Esophagus mucosa (tissue), 1 donor: ENCODE measurements around the gene TAGLN. TPM values are rescaled to one million over a fixed set of nuclear protein-coding genes. Genes with fewer than 3 reads are reported as not detected.

Experiments
- ATAC-seq: fragments of 200-7000 bp; cut with Tn5 transposase; one replicate; pipeline ENCODE4 v1.9.1; 2020
- total RNA-seq: library from RNA; stranded (reverse); gene quantifications from one replicate; pipeline ENCODE4 v1.2.4, GENCODE V29; 2023
- donor health status: DM: yes; HTN: yes; CAD: no.

TAGLN gene
- total RNA-seq: 55.9 TPM

- peak; percentile 27 for ATAC-seq
Observed at GRCh38 chr11:117199053-117199915, at the start of gene TAGLN. Gene TAGLN, plus strand, starts transcription at chr11:117199370. Its CDS starts 3,644 bp downstream, at chr11:117203014.

GRCh38 chr11:117152066-117152465, 47.1 kb upstream of the TAGLN start:
- ATAC-seq: no peak

GRCh38 chr11:117154468-117154867, 44.7 kb upstream of the TAGLN start:
- ATAC-seq: no peak

GRCh38 chr11:117157507-117157906, 41.7 kb upstream of the TAGLN start:
- no peak for ATAC-seq

- no peak for ATAC-seq
Observed at GRCh38 chr11:117159892-117160291, 39.3 kb upstream of the TAGLN start.

- no peak for ATAC-seq
Observed at GRCh38 chr11:117160826-117161225, 38.3 kb upstream of the TAGLN start.

- no peak for ATAC-seq
Observed at GRCh38 chr11:117166491-117166890, 32.7 kb upstream of the TAGLN start.

GRCh38 chr11:117169736-117170135, 29.4 kb upstream of the TAGLN start:
- ATAC-seq: no peak

GRCh38 chr11:117170210-117170609, 29.0 kb upstream of the TAGLN start:
- ATAC-seq: no peak

- no peak for ATAC-seq
Observed at GRCh38 chr11:117171007-117171403, 28.2 kb upstream of the TAGLN start.

GRCh38 chr11:117171404-117172061, 27.6 kb upstream of the TAGLN start:
- ATAC-seq: no peak

- ATAC-seq: no peak
Observed at GRCh38 chr11:117172724-117173421, 26.3 kb upstream of the TAGLN start.

- no peak for ATAC-seq
Observed at GRCh38 chr11:117175104-117175503, 24.1 kb upstream of the TAGLN start.

GRCh38 chr11:117175781-117176180, 23.4 kb upstream of the TAGLN start:
- ATAC-seq: no peak

- ATAC-seq: no peak
Observed at GRCh38 chr11:117176186-117176585, 23.0 kb upstream of the TAGLN start.

- no peak for ATAC-seq
Observed at GRCh38 chr11:117177534-117178209, 21.5 kb upstream of the TAGLN start.

GRCh38 chr11:117178210-117179034, 20.7 kb upstream of the TAGLN start, which contains the start of gene SIDT2:
Gene SIDT2, plus strand, starts transcription at chr11:117178743. Its CDS starts 521 bp downstream, at chr11:117179264.
- peak; percentile 91 for ATAC-seq

- peak; percentile 32 for ATAC-seq
Observed at GRCh38 chr11:117179048-117179999, 19.8 kb upstream of the TAGLN start.

GRCh38 chr11:117180020-117180419, 19.1 kb upstream of the TAGLN start:
- no peak for ATAC-seq
